Kasumi-1 (cell line): ENCODE results near the gene TCTN1.
"Not testable (repeated sequence)": the region's sequence is repeated elsewhere in the genome, so short reads cannot be mapped to it uniquely, and the experiment has no call there.

Source experiments
- DNase-seq, 2 experiments: peaks; one replicate each; lab custom pipeline; 2025; lab: John Stamatoyannopoulos, UW

Gene TCTN1

GRCh38 chr12:110585231-110585799 lies 28.6 kb upstream of the TCTN1 start:
- peak; percentile 84 to 93 for DNase-seq

GRCh38 chr12:110587102-110587501 lies 26.8 kb upstream of the TCTN1 start:
- DNase-seq, result not testable (repeated sequence)

GRCh38 chr12:110590059-110590458 lies 23.9 kb upstream of the TCTN1 start:
- DNase-seq, result no peak

- DNase-seq, result peak; percentile 83 to 93
Observed at GRCh38 chr12:110590806-110591326, 23.1 kb upstream of the TCTN1 start.

- no peak for DNase-seq
Observed at GRCh38 chr12:110591451-110592051, 22.4 kb upstream of the TCTN1 start.

- DNase-seq, result no peak
Observed at GRCh38 chr12:110592078-110592477, 21.9 kb upstream of the TCTN1 start.

GRCh38 chr12:110592919-110593318 lies 21.0 kb upstream of the TCTN1 start:
- not testable (repeated sequence) for DNase-seq

- DNase-seq, result no peak
Observed at GRCh38 chr12:110597885-110598284, 16.0 kb upstream of the TCTN1 start.

- DNase-seq, result no peak
Observed at GRCh38 chr12:110599334-110599733, 14.6 kb upstream of the TCTN1 start.

- DNase-seq, result peak; percentile 75 to 87
Observed at GRCh38 chr12:110600254-110600653, 13.7 kb upstream of the TCTN1 start.

- DNase-seq, result peak; percentile 78 to 85
Observed at GRCh38 chr12:110602085-110602814, 11.7 kb upstream of the TCTN1 start.

GRCh38 chr12:110606253-110606611 lies 7.7 kb upstream of the TCTN1 start:
- DNase-seq, result no peak

GRCh38 chr12:110613071-110613770 lies 708 bp upstream of the TCTN1 start:
- no peak for DNase-seq

GRCh38 chr12:110615171-110615570 lies 1.2 kb downstream of the TCTN1 start:
- no peak for DNase-seq

- no peak for DNase-seq
Observed at GRCh38 chr12:110616471-110617115, 2.7 kb downstream of the TCTN1 start.

- DNase-seq, result no peak
Observed at GRCh38 chr12:110619534-110619953, 5.6 kb downstream of the TCTN1 start.

- no peak for DNase-seq
Observed at GRCh38 chr12:110622582-110622981, 8.7 kb downstream of the TCTN1 start.

GRCh38 chr12:110627500-110628195 lies 13.7 kb downstream of the TCTN1 start:
- DNase-seq, result no peak

GRCh38 chr12:110635055-110635454 lies 21.1 kb downstream of the TCTN1 start:
- no peak for DNase-seq

- DNase-seq, result peak; percentile 44 to 45
Observed at GRCh38 chr12:110636516-110636915, 22.6 kb downstream of the TCTN1 start.

- DNase-seq, result no peak
Observed at GRCh38 chr12:110637869-110638441, 24.0 kb downstream of the TCTN1 start.
